Caco-2 (cell line): ENCODE data around the gene FGD5. TPM values are rescaled to one million over a fixed set of nuclear protein-coding genes. Genes with fewer than 3 reads are reported as not detected.

Experiments
- BruUV-seq: library from RNA; stranded (reverse); fragments of 400-500 nt; replicated peaks from 2 replicates; lab custom pipeline; 2021; lab: Mats Ljungman, UMichigan
- CTCF ChIA-PET: fragments of 300-600 bp; sonication (Branson Sonifier 250); formaldehyde crosslinking; loops from one replicate; lab custom pipeline; 2022; ENCODE audit warnings: antibody characterized with exemption; lab: Charles Lee
- POLR2A ChIA-PET: fragments of 300-600 bp; sonication (Branson Sonifier 250); formaldehyde crosslinking; loops from one replicate; lab custom pipeline; 2022; ENCODE audit warnings: antibody characterized with exemption; lab: Charles Lee
- DNase-seq, 2 experiments: peaks; one replicate each; pipeline versions ENCODE4 v3.0.0 to v3.0.0-alpha.2; 2020 to 2022
- H3K27me3 ChIP-seq: replicated peaks from 2 replicates; pipeline ENCODE4 v1.6.0; 2011; ENCODE audit warnings: low read length; ENCODE audit not compliant: control insufficient read depth, insufficient read depth
- H3K36me3 ChIP-seq: 2 replicates; pipeline ENCODE4 v1.5.1; 2011; ENCODE audit warnings: low read length; ENCODE audit not compliant: control insufficient read depth, insufficient read depth
- H3K4me1 ChIP-seq: fragments of 250-450 bp; sonication (Bioruptor Pico); 2 replicates; pipeline ENCODE4 v1.5.1; 2020; ENCODE audit warnings: mild to moderate bottlenecking
- H3K4me3 ChIP-seq: 2 replicates; pipeline ENCODE4 v1.5.1; 2011; ENCODE audit warnings: low read depth, mild to moderate bottlenecking, control low read depth, low read length
- H3K9me3 ChIP-seq: fragments of 250-450 bp; sonication (Bioruptor Pico); 2 replicates; pipeline ENCODE4 v1.5.1; 2020; ENCODE audit warnings: mild to moderate bottlenecking, moderate library complexity
- H3K27ac Mint-ChIP-seq: one replicate; pipeline ENCODE4 v1.8.0; 2022; ENCODE audit warnings: mixed read lengths; ENCODE audit not compliant: unreplicated experiment
- H3K27me3 Mint-ChIP-seq: one replicate; pipeline ENCODE4 v1.8.0; 2022; ENCODE audit warnings: mixed read lengths; ENCODE audit not compliant: insufficient read depth, unreplicated experiment
- H3K36me3 Mint-ChIP-seq: one replicate; pipeline ENCODE4 v1.8.0; 2022; ENCODE audit warnings: mild to moderate bottlenecking, mixed read lengths; ENCODE audit not compliant: insufficient read depth, unreplicated experiment
- H3K4me1 Mint-ChIP-seq: one replicate; pipeline ENCODE4 v1.8.0; 2022; ENCODE audit warnings: low read depth, mixed read lengths; ENCODE audit not compliant: unreplicated experiment
- H3K4me3 Mint-ChIP-seq: one replicate; pipeline ENCODE4 v1.8.0; 2022; ENCODE audit warnings: mild to moderate bottlenecking, moderate library complexity, mixed read lengths; ENCODE audit not compliant: unreplicated experiment
- H3K9me3 Mint-ChIP-seq: one replicate; pipeline ENCODE4 v1.8.0; 2022; ENCODE audit warnings: mixed read lengths; ENCODE audit not compliant: unreplicated experiment
- intact Hi-C: fragments of 100-400 bp; cut with micrococcal nuclease; formaldehyde crosslinking; loops from one replicate; pipeline ENCODE4 v1.10.0; 2022; ENCODE audit not compliant: unreplicated experiment
- total RNA-seq: library from RNA; stranded (reverse); gene quantifications from 2 replicates; pipeline ENCODE4 v1.2.3, GENCODE V29; 2022
- TF ChIP-seq, protein P1 (sequence below), 2 experiments: fragments of 200-600 bp in 1 of 2; IDR thresholded peaks; 1 replicate in 1 of 2; 2 replicates in 1 of 2; pipeline versions ENCODE4 v1.5.1 to v1.8.0; 2011 to 2022; ENCODE audit warnings: antibody characterized with exemption in 1 of 2, control low read depth in 1 of 2, inconsistent platforms in 1 of 2, low read depth in 1 of 2, low read length in 1 of 2, mild to moderate bottlenecking in 1 of 2, moderate library complexity in 1 of 2; ENCODE audit not compliant: insufficient read depth in 1 of 2, severe bottlenecking in 1 of 2, unreplicated experiment in 1 of 2

The FGD5 gene
- total RNA-seq, 1 experiment from 2014 or later, result 0.25 TPM

- H3K4me1 Mint-ChIP-seq, result no peaks in the 10 kb centered on the region
These were observed 24.6 kb downstream of the FGD5 start for GRCh38 chr3:14843321-14843720.

GRCh38 chr3:14844386-14845170, 25.8 kb downstream of the FGD5 start:
- Mint-ChIP-seq H3K4me1 (no peaks in the 10 kb centered on the region), H3K36me3 (no peaks in the 10 kb centered on the region), H3K27ac (no peak overlapping the region), H3K9me3 (no peaks in the 10 kb centered on the region), H3K4me3 (no peak overlapping the region), H3K27me3 (peaks cover 13% of the 10 kb centered on the region)
- Histone ChIP-seq H3K9me3 (no peaks in the 10 kb centered on the region), H3K4me1 (0 out of 2 replicates have a peak, but pooled peaks cover 4% of the 10 kb centered on the region), H3K36me3 (no peaks in the 10 kb centered on the region), H3K27me3 (no peaks in the 10 kb centered on the region; the same call in 1 of the 2 replicates), H3K4me3 (no peak overlapping the region)
- TF ChIP-seq, protein P1, sequence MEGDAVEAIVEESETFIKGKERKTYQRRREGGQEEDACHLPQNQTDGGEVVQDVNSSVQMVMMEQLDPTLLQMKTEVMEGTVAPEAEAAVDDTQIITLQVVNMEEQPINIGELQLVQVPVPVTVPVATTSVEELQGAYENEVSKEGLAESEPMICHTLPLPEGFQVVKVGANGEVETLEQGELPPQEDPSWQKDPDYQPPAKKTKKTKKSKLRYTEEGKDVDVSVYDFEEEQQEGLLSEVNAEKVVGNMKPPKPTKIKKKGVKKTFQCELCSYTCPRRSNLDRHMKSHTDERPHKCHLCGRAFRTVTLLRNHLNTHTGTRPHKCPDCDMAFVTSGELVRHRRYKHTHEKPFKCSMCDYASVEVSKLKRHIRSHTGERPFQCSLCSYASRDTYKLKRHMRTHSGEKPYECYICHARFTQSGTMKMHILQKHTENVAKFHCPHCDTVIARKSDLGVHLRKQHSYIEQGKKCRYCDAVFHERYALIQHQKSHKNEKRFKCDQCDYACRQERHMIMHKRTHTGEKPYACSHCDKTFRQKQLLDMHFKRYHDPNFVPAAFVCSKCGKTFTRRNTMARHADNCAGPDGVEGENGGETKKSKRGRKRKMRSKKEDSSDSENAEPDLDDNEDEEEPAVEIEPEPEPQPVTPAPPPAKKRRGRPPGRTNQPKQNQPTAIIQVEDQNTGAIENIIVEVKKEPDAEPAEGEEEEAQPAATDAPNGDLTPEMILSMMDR (IDR thresholded peaks at IDR 0.05; ENCODE audit: insufficient read depth in 1 of 2, low read depth in 1 of 2, low read length in 1 of 2, severe bottlenecking in 1 of 2, unreplicated experiment in 1 of 2), result no peak
- ChIA-PET CTCF (no interaction called here), POLR2A (no interaction called here)
- BruUV-seq, result no TSS peak
- no peak for DNase-seq
- intact Hi-C loops, result no loop called here

More at GRCh38 chr3:14843321-14843720, 24.6 kb downstream of the FGD5 start:
- Mint-ChIP-seq H3K36me3 (no peaks in the 10 kb centered on the region), H3K27ac (no peak overlapping the region), H3K9me3 (no peaks in the 10 kb centered on the region), H3K4me3 (no peak overlapping the region), H3K27me3 (peaks cover 13% of the 10 kb centered on the region)
- BruUV-seq, result no TSS peak
- Histone ChIP-seq H3K36me3 (no peaks in the 10 kb centered on the region), H3K4me1 (0 out of 2 replicates have a peak, but pooled peaks cover 4% of the 10 kb centered on the region), H3K4me3 (no peak overlapping the region), H3K27me3 (no peaks in the 10 kb centered on the region; the same call in 1 of the 2 replicates), H3K9me3 (no peaks in the 10 kb centered on the region)
- intact Hi-C loops, result no loop called here
- POLR2A ChIA-PET, result no interaction called here
- CTCF ChIA-PET, result no interaction called here
- DNase-seq, result no peak
- TF ChIP-seq, protein P1 (IDR thresholded peaks at IDR 0.05; ENCODE audit: insufficient read depth in 1 of 2, low read depth in 1 of 2, low read length in 1 of 2, severe bottlenecking in 1 of 2, unreplicated experiment in 1 of 2), result no peak

DNA sequence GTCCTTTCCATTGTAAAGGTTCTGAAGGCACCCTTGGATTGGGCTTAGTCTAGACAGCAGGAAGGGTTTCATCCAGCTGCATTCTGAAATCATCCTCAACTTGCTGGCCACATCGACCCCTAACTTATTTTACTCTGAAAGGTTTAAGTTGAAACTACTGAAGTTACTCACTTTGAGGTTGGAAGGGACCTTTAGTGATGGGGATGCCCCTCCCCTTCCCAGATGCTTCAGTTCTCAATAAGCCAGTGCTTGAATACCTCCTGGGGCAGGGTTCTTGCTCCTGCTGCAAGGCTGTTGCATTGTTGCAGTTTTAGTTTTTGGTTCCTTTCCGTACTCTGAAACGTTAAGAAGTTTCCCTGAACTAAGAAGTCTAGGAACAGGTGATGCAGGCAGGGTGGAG, 26.4 kb downstream of the FGD5 start:
- H3K9me3 Mint-ChIP-seq, result no peaks in the 10 kb centered on the region
- H3K27me3 ChIP-seq, result no peaks in the 10 kb centered on the region; the same call in 1 of the 2 replicates
- H3K27me3 Mint-ChIP-seq, result peaks cover 16% of the 10 kb centered on the region
- CTCF ChIA-PET, result no interaction called here
- POLR2A ChIA-PET, result no interaction called here
- no peak for DNase-seq
- no peak overlapping the region for H3K4me3 ChIP-seq
- H3K4me1 ChIP-seq, result 0 out of 2 replicates have a peak, but pooled peaks cover 4% of the 10 kb centered on the region
- BruUV-seq, result no TSS peak
- no peak overlapping the region for H3K27ac Mint-ChIP-seq
- H3K9me3 ChIP-seq, result no peaks in the 10 kb centered on the region
- H3K4me3 Mint-ChIP-seq, result no peak overlapping the region
- no peaks in the 10 kb centered on the region for H3K4me1 Mint-ChIP-seq
- TF ChIP-seq, protein P1 (IDR thresholded peaks at IDR 0.05; ENCODE audit: insufficient read depth in 1 of 2, low read depth in 1 of 2, low read length in 1 of 2, severe bottlenecking in 1 of 2, unreplicated experiment in 1 of 2), result no peak
- H3K36me3 ChIP-seq, result no peaks in the 10 kb centered on the region
- H3K36me3 Mint-ChIP-seq, result no peaks in the 10 kb centered on the region
- intact Hi-C loops, result no loop called here
